ENCODE data around the gene TRIM47. TPM values are rescaled to one million over a fixed set of nuclear protein-coding genes. Genes with fewer than 3 reads are reported as not detected.

The TRIM47 gene
- total and polyA plus RNA-seq, 2 of the 13 experiments (the other 11 are each of a cell fraction or from before 2014, with no cell fraction given) = 33.5 to 82.0 TPM

DNA sequence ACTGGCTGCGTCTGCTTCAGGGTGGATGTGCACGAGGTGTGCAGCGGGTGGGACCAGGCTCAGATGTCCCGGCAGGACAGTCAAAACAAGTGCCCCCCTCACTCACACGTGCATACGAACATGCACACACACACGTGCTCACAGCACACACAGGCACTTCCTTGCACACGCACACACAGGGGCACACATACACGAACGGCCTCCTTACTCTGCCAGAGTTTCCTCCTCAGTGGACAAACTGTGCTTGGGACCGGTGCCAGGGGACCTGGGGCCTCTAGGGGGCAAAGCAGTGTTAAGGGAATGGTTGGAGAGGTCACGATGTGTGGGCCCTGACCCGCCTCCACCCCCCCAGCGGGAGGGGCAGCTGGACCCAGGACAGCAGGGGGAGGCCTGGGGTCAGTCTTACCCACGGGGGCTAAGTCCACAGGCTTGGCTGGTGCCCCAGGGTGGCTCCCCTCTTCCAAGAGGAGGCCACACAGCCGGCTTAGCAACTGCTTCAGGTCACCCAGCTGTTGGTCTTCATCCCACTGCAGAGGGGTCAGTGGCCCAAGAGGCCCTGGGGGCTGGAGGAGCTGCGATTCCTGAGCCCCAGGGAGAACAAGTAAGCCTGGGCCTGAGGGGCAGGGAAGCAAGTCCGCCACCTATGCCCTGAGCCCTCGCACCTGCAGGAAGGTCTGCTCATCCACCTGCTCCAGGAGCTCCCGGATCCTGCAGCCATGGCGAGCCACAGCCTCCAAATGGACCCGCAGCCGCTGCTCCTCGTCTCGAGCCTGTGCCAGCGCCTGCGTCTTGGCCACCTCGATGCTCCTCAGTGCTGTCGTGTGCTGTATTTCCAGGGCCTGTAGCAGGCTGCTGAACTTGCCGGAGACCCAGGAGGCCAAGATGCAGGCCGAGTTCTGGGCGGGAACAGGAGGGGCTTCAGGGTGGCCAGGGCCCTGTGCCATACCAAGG is 13.5 kb upstream of the TRIM47 start (continued):
- TF ChIP-seq, protein P1, sequence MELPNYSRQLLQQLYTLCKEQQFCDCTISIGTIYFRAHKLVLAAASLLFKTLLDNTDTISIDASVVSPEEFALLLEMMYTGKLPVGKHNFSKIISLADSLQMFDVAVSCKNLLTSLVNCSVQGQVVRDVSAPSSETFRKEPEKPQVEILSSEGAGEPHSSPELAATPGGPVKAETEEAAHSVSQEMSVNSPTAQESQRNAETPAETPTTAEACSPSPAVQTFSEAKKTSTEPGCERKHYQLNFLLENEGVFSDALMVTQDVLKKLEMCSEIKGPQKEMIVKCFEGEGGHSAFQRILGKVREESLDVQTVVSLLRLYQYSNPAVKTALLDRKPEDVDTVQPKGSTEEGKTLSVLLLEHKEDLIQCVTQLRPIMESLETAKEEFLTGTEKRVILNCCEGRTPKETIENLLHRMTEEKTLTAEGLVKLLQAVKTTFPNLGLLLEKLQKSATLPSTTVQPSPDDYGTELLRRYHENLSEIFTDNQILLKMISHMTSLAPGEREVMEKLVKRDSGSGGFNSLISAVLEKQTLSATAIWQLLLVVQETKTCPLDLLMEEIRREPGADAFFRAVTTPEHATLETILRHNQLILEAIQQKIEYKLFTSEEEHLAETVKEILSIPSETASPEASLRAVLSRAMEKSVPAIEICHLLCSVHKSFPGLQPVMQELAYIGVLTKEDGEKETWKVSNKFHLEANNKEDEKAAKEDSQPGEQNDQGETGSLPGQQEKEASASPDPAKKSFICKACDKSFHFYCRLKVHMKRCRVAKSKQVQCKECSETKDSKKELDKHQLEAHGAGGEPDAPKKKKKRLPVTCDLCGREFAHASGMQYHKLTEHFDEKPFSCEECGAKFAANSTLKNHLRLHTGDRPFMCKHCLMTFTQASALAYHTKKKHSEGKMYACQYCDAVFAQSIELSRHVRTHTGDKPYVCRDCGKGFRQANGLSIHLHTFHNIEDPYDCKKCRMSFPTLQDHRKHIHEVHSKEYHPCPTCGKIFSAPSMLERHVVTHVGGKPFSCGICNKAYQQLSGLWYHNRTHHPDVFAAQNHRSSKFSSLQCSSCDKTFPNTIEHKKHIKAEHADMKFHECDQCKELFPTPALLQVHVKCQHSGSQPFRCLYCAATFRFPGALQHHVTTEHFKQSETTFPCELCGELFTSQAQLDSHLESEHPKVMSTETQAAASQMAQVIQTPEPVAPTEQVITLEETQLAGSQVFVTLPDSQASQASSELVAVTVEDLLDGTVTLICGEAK (IDR thresholded peaks at IDR 0.05) = no peak
- TF ChIP-seq, protein P1 (CRISPR knock-in tag; IDR thresholded peaks at IDR 0.05) = no peak; the same call in 1 of the 2 replicates
- TF ChIP-seq HES4 (CRISPR knock-in tag; IDR thresholded peaks at IDR 0.05; ENCODE audit: borderline replicate concordance) (no peak; the same call in 1 of the 2 replicates), TERF1 (CRISPR knock-in tag; IDR thresholded peaks at IDR 0.05) (no peak), MAF1 (CRISPR knock-in tag; IDR thresholded peaks at IDR 0.05; ENCODE audit: borderline replicate concordance) (no peak; the same call in 1 of the 2 replicates), ZNF709 (CRISPR knock-in tag; IDR thresholded peaks at IDR 0.05) (peak; percentile 58; the same call in 1 of the 2 replicates), BORCS8-MEF2B (CRISPR knock-in tag; IDR thresholded peaks at IDR 0.05) (peak; percentile 6), ETV5 (CRISPR knock-in tag; IDR thresholded peaks at IDR 0.05; ENCODE audit: borderline replicate concordance) (peak; percentile 27), ZNF260 (CRISPR knock-in tag; IDR thresholded peaks at IDR 0.05; ENCODE audit: borderline replicate concordance, low read depth) (no peak; the same call in 1 of the 2 replicates), SKIL (CRISPR knock-in tag; IDR thresholded peaks at IDR 0.05; ENCODE audit: borderline replicate concordance) (peak; percentile 59; the same call in 1 of the 2 replicates), MAFG (CRISPR knock-in tag; IDR thresholded peaks at IDR 0.05) (no peak)
- TF ChIP-seq, protein P2, sequence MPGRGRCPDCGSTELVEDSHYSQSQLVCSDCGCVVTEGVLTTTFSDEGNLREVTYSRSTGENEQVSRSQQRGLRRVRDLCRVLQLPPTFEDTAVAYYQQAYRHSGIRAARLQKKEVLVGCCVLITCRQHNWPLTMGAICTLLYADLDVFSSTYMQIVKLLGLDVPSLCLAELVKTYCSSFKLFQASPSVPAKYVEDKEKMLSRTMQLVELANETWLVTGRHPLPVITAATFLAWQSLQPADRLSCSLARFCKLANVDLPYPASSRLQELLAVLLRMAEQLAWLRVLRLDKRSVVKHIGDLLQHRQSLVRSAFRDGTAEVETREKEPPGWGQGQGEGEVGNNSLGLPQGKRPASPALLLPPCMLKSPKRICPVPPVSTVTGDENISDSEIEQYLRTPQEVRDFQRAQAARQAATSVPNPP (CRISPR knock-in tag; IDR thresholded peaks at IDR 0.05) = no peak; the same call in 1 of the 2 replicates

Measured in HepG2 (cell line).